GM12874 (cell line): ENCODE data around the gene B3GNT3.
A peak's percentile ranks its signal among the peaks of the same experiment; 100 is the strongest.

Experiments used
- TF ChIP-seq, protein P1 (sequence below): IDR thresholded peaks from 2 replicates; pipeline ENCODE4 v1.5.1; 2011; ENCODE audit warnings: low read depth, mild to moderate bottlenecking, control low read depth, low read length, moderate library complexity; ENCODE audit not compliant: insufficient read depth

B3GNT3 gene

DNA sequence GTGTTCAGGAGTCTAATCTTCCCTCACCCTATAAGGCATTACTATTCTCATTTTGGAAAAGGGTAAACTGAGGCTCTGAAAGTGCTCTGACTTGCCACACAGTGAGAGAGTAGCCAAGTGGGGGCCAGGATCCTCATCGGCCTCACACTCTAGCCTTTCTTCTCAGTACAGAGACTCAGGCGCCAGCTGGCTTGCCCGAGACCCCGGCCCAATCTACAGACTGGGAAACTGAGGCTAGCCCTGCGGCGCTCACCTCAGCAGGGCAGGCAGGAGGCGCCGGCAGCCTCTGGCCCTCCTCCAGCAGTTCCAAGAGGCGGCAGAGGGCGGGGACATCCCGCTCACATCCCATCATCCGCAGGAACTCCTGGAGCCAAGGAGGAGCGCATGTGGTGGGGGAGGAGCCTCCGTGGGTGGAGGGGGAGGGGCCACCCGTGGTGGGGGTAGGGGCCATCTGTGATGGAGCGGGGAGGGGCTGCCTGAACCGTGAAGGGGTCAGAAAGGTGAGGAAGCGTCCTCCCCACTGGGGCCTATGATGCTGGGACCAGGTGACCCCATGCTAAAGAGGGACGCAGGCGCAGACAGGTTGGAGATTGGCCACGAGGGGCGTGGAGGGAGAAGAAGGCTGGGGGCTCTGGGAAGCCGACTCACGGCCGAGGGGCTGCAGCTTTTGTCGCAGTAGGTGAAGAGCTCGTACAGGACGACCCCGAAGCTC, 35.1 kb downstream of the B3GNT3 start:
- TF ChIP-seq, protein P1, sequence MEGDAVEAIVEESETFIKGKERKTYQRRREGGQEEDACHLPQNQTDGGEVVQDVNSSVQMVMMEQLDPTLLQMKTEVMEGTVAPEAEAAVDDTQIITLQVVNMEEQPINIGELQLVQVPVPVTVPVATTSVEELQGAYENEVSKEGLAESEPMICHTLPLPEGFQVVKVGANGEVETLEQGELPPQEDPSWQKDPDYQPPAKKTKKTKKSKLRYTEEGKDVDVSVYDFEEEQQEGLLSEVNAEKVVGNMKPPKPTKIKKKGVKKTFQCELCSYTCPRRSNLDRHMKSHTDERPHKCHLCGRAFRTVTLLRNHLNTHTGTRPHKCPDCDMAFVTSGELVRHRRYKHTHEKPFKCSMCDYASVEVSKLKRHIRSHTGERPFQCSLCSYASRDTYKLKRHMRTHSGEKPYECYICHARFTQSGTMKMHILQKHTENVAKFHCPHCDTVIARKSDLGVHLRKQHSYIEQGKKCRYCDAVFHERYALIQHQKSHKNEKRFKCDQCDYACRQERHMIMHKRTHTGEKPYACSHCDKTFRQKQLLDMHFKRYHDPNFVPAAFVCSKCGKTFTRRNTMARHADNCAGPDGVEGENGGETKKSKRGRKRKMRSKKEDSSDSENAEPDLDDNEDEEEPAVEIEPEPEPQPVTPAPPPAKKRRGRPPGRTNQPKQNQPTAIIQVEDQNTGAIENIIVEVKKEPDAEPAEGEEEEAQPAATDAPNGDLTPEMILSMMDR: no peak

DNA sequence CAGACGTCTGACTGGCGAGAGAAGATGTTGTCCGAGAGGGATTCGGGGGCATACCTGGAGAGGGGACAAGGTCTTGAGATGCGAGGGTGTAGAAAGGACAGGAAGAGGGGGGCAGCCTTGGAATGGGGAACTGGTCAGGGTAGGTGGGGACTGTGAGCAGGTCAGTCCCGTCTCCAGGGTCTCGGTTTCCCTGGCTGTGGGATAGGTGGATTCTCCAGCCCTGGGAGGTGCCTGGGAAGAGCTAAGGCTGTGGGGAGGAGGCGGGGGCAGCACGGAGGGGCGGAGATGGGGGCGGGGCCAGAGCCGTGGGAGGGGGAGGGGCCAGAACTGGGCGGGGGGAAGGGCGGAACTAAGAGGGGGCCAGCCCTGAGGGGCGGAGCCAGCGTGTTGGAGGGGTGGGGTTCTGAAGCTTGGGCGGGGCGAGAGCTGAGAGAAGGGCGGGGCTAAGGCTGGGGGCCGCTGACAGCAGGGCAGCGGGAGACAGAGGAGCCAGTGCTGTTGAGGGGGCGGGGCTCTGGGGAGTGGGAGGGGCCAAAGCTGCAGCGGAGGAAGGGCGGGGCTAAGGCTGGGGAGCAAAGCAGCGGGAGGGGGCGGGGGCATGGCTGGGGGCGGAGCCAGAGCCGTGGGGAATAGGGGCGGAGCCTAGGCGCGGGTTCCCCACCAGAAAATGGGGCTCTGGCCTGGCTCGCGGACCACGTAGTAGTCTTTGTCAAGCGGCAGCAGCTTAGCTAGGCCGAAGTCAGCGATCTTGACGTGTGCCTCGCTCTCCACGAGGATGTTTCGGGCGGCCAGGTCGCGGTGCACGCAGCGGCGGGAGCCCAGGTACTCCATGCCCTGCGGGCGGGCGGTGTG, 35.9 kb downstream of the B3GNT3 start:
- TF ChIP-seq, protein P1: no peak

DNA sequence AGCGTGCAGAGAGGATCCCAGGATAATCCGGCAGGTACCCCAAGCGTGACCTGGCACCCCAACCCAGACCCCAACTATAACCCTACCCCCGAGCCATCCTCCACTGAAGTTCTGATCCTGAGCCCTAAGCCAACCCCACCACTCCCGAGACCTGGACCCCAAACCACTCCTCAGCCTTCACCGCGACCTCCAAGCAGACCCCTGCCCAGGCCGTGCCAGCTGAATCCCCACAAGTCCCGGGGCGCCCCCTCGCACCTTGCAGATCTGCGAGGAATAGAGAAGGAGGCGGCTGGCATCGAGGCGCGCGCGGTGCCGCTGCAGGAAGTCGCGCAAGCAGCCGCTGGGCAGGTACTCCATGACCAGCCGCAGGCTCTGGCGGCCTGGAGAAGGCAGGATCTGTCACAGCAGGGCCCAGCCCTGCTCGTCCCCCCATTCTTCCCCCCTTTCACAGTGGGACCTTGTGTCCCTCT, 36.5 kb downstream of the B3GNT3 start:
- TF ChIP-seq, protein P1: no peak

DNA sequence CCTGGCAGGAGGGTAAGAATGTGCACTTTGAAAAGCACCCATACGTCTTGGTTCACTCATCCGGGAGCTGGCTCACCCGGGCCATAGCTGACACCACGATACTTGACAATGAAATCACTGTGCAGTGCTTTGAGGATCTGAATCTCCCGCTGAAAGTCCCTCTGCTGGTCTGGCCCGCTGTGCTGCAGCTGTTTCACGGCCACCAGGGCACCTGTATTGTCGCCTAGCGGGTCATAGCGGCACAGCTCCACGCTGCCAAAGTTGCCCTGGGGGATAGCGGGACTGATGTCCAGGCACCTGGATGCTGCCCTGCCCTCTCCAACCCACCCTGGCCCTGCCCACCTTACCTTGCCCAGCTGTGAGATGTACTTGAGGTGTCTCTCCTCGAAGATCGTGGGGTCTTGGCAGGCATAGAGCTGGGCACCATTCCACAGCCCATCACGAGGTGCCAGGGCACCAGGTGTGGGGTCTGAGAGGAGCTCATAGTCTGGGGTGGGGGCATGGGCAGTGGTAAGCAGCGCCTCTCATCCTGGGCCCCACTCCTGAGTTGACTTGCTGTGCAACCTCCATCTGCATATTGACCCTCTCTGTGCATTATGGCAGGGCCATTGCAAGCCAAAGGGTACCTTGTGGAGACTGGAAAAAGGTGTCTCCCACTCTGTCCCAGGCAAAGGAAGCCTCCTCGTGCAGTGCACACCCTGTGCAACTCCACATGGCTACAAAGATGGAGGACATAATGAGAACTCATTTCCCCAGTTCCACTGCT, 37.7 kb downstream of the B3GNT3 start:
- TF ChIP-seq, protein P1: no peak

DNA sequence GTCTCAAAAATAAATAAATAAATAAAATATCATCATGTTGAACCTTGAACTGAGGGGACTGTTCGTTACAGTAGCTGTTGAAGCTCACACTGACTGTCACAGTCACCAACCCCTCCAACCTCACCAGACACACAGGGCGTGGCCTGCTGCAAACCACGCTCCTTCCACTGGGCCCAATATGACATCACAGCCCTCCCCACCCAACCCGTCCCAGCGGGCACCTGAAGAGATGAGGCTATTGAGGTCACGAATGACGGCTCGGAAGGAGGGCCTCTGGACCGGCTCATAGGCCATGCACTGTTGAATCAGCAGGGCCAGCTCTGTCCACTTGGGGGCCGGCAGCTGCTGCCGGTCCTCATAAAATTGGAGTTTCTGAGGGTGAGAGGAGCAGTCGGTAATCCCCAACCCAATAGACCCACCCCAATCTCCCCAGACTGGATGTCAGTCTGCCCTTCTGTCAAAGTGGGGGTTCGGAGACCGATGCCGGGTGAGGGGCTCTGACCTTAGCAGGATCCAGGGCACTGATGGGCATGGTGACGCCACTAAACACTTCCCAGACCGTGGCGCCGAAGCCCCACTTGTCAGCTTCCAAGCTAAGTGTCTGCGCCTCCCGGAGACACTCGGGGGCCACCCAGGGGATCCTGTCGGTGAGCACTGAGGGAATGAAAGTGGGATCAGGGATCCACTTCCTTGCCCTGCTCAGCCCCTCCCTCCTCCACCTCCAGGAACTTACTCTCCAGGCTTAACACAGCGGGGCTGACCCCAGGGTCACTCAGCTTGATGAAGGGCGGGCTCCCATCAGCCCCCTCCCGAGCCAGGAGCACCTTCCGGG, 39.6 kb downstream of the B3GNT3 start:
- TF ChIP-seq, protein P1: 0 out of 2 replicates have a peak, but pooled peaks have one; percentile 8

DNA sequence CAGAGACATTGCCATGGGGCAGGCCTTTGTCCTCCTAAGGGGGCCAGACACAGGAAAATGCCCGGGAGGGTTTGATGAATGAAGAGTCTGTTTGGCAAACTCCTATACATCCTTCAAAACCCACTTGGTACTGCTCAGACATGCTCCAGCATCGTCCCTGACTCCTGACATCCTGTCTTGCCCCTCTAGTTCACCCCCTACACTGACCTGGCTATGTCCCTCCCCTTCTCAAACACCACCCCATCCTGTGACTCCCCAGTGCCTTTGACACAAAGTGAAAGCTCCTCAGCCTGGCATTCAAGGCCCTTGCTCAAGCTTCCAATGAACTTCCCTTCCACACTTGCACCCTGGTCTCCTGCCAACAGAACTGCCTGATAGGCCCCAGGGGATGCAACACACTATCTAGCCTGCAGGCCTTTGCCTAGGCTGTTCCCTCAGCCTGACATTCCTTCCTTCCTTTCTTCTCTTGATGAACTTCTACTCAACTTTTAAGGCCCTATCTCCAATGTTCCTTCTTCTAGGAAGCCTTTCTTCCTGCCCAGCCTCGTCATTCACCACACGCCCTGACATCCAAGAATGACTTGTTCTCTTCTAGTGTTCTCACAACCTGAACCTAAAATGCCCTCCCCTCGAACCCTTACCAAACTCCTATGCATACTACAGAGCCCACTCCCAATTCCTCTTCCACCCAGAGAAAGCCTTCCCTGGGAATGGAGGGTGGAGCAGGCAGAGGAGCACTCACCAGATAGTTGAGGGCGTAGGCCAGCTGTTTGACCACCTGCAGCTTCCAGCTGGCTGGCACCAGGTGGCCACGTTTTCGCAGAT, 40.5 kb downstream of the B3GNT3 start:
- TF ChIP-seq, protein P1: no peak
